Sigmoid colon (tissue), 7 donors: Measurements from ENCODE around the gene HAPLN1. TPM values are rescaled to one million over a fixed set of nuclear protein-coding genes. Genes with fewer than 3 reads are reported as not detected.

Experiments used
- DNase-seq: peaks from one replicate; pipeline ENCODE4 v3.0.0-alpha.2; 2019
- H3K27ac ChIP-seq, 4 donors: fragments of 200-600 bp; sonication (generic); one replicate each; pipeline ENCODE4 v1.5.1; 2016 to 2019; ENCODE audit warnings: mild to moderate bottlenecking in 1 of 4
- H3K27me3 ChIP-seq, 3 donors: fragments of 200-600 bp; sonication (generic); one replicate each; pipeline ENCODE4 v1.5.1; 2019; ENCODE audit warnings: mild to moderate bottlenecking in 1 of 3
- H3K36me3 ChIP-seq, 4 donors: fragments of 200-600 bp; sonication (generic); one replicate each; pipeline ENCODE4 v1.5.1; 2016 to 2019
- H3K4me1 ChIP-seq, 4 donors: fragments of 200-600 bp; sonication (generic); one replicate each; pipeline ENCODE4 v1.5.1; 2017 to 2019
- H3K4me3 ChIP-seq, 4 donors: fragments of 200-600 bp; sonication (generic); one replicate each; pipeline ENCODE4 v1.5.1; 2017 to 2019; ENCODE audit warnings: mild to moderate bottlenecking in 2 of 4, moderate library complexity in 1 of 4
- H3K9me3 ChIP-seq, 4 donors: fragments of 200-600 bp in 3 of 4; sonication (generic) in 3 of 4; one replicate each; pipeline versions ENCODE4 v1.5.1 to v1.6.1; 2013 to 2019
- EP300 ChIP-seq, 4 donors: sonication (generic); formaldehyde crosslinking; IDR thresholded peaks; one replicate each; pipeline ENCODE4 v1.6.1; 2017; ENCODE audit warnings: antibody characterized with exemption in 4 of 4
- POLR2A ChIP-seq, 2 donors: fragments of 450-650 bp; IDR thresholded peaks; one replicate each; pipeline ENCODE4 v1.6.1; 2016; ENCODE audit warnings: antibody characterized with exemption in 2 of 2, mild to moderate bottlenecking in 2 of 2, moderate library complexity in 2 of 2
- POLR2AphosphoS5 ChIP-seq, 4 donors: sonication (generic); formaldehyde crosslinking; IDR thresholded peaks; one replicate each; pipeline ENCODE4 v1.6.1; 2017; ENCODE audit warnings: antibody characterized with exemption in 4 of 4
- WGBS, 2 donors: extraction: QIAGEN DNeasy Blood & Tissue Kit; methylation state at CpG; one replicate each; pipeline ENCODE4 v1.1.7; 2013; 5-methylcytosine and 5-hydroxymethylcytosine counted together
- intact Hi-C: fragments of 100-400 bp; cut with DNase I; formaldehyde crosslinking; loops from one replicate; pipeline ENCODE4 v1.15.1; 2023
- polyA plus RNA-seq, 3 donors: library from polyadenylated mRNA; stranded (reverse); fragments of 200-250 nt; gene quantifications; one replicate each; pipeline ENCODE4 v1.2.3, GENCODE V29; 2013
- total RNA-seq, 4 donors: library from RNA; depleted of rRNA; stranded (reverse); fragments of >200 nt; gene quantifications; one replicate each; pipeline ENCODE4 v1.1.0, GENCODE V29; 2016
- TF ChIP-seq, protein P1 (sequence below), 4 experiments: fragments of 450-650 bp in 3 of 4; fragments of 200-600 bp in 1 of 4; IDR thresholded peaks; one replicate each; pipeline ENCODE4 v1.5.1; 2016 to 2019; ENCODE audit warnings: antibody characterized with exemption in 4 of 4, mild to moderate bottlenecking in 3 of 4, moderate library complexity in 2 of 4
- donor health status: healthy with polysubstance abuse.
- donor health status: Bipolar disorder and iron deficiency.
- donor health status: healthy.

HAPLN1 gene
- total and polyA plus RNA-seq, 7 donors = under 0.01 to 1.8 (median 0.97) TPM; not detected in 3

DNA sequence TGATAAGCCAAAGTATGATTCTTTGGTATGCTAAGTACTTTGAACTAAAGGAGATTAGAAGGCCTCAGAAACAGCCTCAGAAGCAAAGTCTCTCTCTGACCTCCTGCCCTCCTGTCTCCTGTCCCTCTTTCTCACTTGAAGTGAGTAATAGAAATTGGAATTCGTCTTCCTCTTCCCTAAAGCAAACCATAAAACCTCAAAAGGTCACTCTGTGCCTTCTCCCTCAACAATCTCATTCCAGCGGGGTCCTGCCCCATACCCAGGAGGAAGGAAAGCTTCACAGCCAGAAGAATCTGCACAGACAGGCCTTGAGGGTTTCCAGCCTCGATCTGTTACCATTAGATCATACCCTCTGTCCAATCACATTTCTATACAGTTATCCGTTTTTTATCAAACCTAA is 87.8 kb downstream of the HAPLN1 start:
- H3K36me3 ChIP-seq = no peaks in the 10 kb centered on the region
- TF ChIP-seq POLR2AphosphoS5 (IDR thresholded peaks at IDR 0.05) (no peak), EP300 (IDR thresholded peaks at IDR 0.05) (no peak), POLR2A (IDR thresholded peaks at IDR 0.05) (no peak)
- TF ChIP-seq, protein P1, sequence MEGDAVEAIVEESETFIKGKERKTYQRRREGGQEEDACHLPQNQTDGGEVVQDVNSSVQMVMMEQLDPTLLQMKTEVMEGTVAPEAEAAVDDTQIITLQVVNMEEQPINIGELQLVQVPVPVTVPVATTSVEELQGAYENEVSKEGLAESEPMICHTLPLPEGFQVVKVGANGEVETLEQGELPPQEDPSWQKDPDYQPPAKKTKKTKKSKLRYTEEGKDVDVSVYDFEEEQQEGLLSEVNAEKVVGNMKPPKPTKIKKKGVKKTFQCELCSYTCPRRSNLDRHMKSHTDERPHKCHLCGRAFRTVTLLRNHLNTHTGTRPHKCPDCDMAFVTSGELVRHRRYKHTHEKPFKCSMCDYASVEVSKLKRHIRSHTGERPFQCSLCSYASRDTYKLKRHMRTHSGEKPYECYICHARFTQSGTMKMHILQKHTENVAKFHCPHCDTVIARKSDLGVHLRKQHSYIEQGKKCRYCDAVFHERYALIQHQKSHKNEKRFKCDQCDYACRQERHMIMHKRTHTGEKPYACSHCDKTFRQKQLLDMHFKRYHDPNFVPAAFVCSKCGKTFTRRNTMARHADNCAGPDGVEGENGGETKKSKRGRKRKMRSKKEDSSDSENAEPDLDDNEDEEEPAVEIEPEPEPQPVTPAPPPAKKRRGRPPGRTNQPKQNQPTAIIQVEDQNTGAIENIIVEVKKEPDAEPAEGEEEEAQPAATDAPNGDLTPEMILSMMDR (IDR thresholded peaks at IDR 0.05) = no peak
- H3K27ac ChIP-seq = no peak overlapping the region
- H3K9me3 ChIP-seq = no peaks in the 10 kb centered on the region
- DNase-seq = no peak
- intact Hi-C loops = no loop called here
- no peaks in the 10 kb centered on the region for H3K27me3 ChIP-seq
- no peaks in the 10 kb centered on the region for H3K4me1 ChIP-seq
- 63 to 68% methylated on average over 4 of the region's 4 CpGs for WGBS, 2 donors
- no peak overlapping the region for H3K4me3 ChIP-seq

DNA sequence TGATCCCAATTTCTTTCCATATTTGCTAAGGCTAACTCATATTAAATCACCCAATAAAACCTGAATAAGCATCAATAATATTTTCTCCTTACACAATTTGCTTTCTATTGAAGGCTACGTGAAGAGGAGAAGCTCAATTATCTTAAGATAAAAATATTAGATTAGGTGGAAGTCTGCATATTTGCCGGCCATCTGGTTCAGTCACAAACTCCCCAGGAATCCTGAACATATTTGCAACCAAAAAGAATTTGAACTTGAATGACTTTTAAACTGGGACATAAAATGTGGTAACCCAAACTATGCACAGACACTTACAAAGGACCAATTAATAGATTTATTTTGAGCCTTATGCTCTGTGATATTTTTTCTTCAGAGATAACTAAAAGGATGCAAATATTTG is 92.3 kb downstream of the HAPLN1 start:
- H3K36me3 ChIP-seq = no peaks in the 10 kb centered on the region
- H3K9me3 ChIP-seq = no peaks in the 10 kb centered on the region
- H3K4me1 ChIP-seq = no peaks in the 10 kb centered on the region
- intact Hi-C loops = no loop called here
- no peak for DNase-seq
- no peak overlapping the region for H3K27ac ChIP-seq
- no peaks in the 10 kb centered on the region for H3K27me3 ChIP-seq
- TF ChIP-seq EP300 (IDR thresholded peaks at IDR 0.05) (no peak), POLR2AphosphoS5 (IDR thresholded peaks at IDR 0.05) (no peak), POLR2A (IDR thresholded peaks at IDR 0.05) (no peak)
- TF ChIP-seq, protein P1 (IDR thresholded peaks at IDR 0.05) = no peak
- 71 to 84% methylated on average over 2 of the region's 2 CpGs for WGBS, 2 donors
- no peak overlapping the region for H3K4me3 ChIP-seq

DNA sequence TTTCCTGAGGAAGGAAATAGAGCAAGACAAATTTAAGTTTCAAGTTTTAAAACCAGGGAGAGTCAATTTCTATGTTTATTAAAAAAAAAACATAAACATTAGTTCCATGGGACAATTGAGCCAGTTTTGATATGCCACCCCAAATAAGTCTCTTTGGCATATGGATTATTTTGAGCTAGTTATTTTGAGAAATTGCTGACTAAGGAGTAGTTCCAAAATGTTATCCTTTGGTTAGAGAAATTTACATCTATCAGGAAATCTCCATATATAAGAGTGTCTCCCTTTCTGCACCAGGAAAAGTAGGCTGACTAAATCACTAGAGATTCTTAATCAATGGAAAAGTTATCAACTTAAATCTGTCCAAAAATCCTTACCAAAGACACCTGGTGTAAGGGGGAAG is 105.8 kb downstream of the HAPLN1 start:
- DNase-seq = no peak
- peaks cover 0 to 7% (median 3%) of the 10 kb centered on the region in 4 donors for H3K9me3 ChIP-seq
- TF ChIP-seq, protein P1 (IDR thresholded peaks at IDR 0.05) = no peak
- TF ChIP-seq POLR2AphosphoS5 (IDR thresholded peaks at IDR 0.05) (no peak), EP300 (IDR thresholded peaks at IDR 0.05) (no peak), POLR2A (IDR thresholded peaks at IDR 0.05) (no peak)
- H3K27ac ChIP-seq = no peak overlapping the region
- no peaks in the 10 kb centered on the region for H3K4me1 ChIP-seq
- intact Hi-C loops = no loop called here
- H3K36me3 ChIP-seq = no peaks in the 10 kb centered on the region
- no peaks in the 10 kb centered on the region for H3K27me3 ChIP-seq
- no peak overlapping the region for H3K4me3 ChIP-seq

DNA sequence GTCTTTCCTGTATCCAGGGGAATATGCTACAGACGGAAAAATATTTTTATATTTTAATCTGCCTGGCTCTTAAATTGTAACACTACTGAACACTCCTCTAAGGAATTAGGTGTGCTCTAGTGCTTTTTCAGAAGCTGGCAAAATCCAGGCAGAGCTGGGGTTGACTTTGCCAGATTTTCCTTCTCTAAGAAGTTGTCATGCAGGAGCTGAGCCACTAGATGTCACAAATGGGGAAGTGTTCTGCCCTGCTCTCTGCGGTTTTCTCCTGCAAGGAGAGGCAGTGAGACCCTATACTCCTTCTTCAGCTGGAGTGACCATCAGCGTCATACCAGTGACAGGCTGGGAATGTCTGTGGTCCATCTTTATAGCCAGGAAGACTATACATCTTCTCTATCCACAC is 112.5 kb downstream of the HAPLN1 start:
- no peak overlapping the region for H3K27ac ChIP-seq
- no peak overlapping the region for H3K4me3 ChIP-seq
- DNase-seq = no peak
- intact Hi-C loops = no loop called here
- H3K9me3 ChIP-seq = no peaks in the 10 kb centered on the region
- H3K4me1 ChIP-seq = no peaks in the 10 kb centered on the region
- H3K36me3 ChIP-seq = no peaks in the 10 kb centered on the region
- H3K27me3 ChIP-seq = no peaks in the 10 kb centered on the region
- TF ChIP-seq POLR2A (IDR thresholded peaks at IDR 0.05) = no peak
- no peak for TF ChIP-seq EP300 (IDR thresholded peaks at IDR 0.05)
- no peak for TF ChIP-seq POLR2AphosphoS5 (IDR thresholded peaks at IDR 0.05)
- TF ChIP-seq, protein P1 (IDR thresholded peaks at IDR 0.05) = no peak
- 4 to 14% methylated on average over 3 of the region's 3 CpGs for WGBS, 2 donors

DNA sequence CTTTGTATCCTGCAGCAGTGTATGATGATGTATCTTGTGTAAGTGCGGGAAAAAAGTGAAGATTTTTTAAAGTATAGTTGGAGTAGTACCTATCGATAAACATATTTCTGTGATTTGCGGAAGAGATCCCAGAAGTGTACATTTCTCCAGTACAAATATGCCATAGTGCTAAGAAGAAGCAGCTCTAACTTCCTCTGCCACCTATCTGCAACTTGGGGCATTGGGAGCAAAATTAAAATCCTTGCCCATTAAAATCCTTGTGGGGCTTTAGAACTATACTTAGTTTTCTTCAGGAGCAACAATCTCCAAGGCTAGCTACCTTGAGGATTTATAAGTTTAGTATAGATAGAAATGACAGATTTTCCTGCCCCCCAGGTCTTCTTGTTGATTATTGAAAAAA is 125.4 kb downstream of the HAPLN1 start:
- Histone ChIP-seq H3K4me3 (no peak overlapping the region), H3K4me1 (no peaks in the 10 kb centered on the region), H3K36me3 (no peaks in the 10 kb centered on the region), H3K27me3 (no peaks in the 10 kb centered on the region), H3K27ac (no peak overlapping the region), H3K9me3 (no peaks in the 10 kb centered on the region)
- TF ChIP-seq POLR2AphosphoS5 (IDR thresholded peaks at IDR 0.05) = no peak
- TF ChIP-seq EP300 (IDR thresholded peaks at IDR 0.05) = no peak
- no peak for TF ChIP-seq POLR2A (IDR thresholded peaks at IDR 0.05)
- TF ChIP-seq, protein P1 (IDR thresholded peaks at IDR 0.05) = no peak
- intact Hi-C loops = no loop called here
- WGBS, 2 donors = 97% methylated on average over 3 of the region's 3 CpGs
- no peak for DNase-seq
